HG03108 (cell line): ENCODE measurements around the gene LGR6.
"Not testable (repeated sequence)": the region's sequence is repeated elsewhere in the genome, so short reads cannot be mapped to it uniquely, and the experiment has no call there.

Experiments used
- ATAC-seq: cut with Tn5 transposase; IDR thresholded peaks from one replicate; pipeline ENCODE4 v1.9.1; 2021; ENCODE audit warnings: moderate library complexity; ENCODE audit not compliant: unreplicated experiment

The LGR6 gene

GRCh38 chr1:202159534-202160371 lies 33.8 kb upstream of the LGR6 start:
- no peak for ATAC-seq

GRCh38 chr1:202160377-202160940 lies 33.1 kb upstream of the LGR6 start, which contains the start of gene PTPN7:
Gene PTPN7, minus strand, starts transcription at chr1:202160602. Its CDS starts 1,200 bp downstream, at chr1:202159402.
- peak; percentile 34 for ATAC-seq

GRCh38 chr1:202161151-202162046 lies 32.2 kb upstream of the LGR6 start:
- no peak for ATAC-seq

- peak; percentile 32 for ATAC-seq
Measured at GRCh38 chr1:202162047-202162417, 31.6 kb upstream of the LGR6 start.

GRCh38 chr1:202162418-202163280 lies 30.9 kb upstream of the LGR6 start:
- no peak for ATAC-seq

- no peak for ATAC-seq
Measured at GRCh38 chr1:202163281-202164270, 30.0 kb upstream of the LGR6 start.

GRCh38 chr1:202164271-202165037 lies 29.1 kb upstream of the LGR6 start:
- ATAC-seq = peak; percentile 48

- no peak for ATAC-seq
Measured at GRCh38 chr1:202165267-202165941, 28.2 kb upstream of the LGR6 start.

- ATAC-seq = no peak
Measured at GRCh38 chr1:202165942-202166843, 27.4 kb upstream of the LGR6 start.

GRCh38 chr1:202167054-202167453 lies 26.5 kb upstream of the LGR6 start:
- not testable (repeated sequence) for ATAC-seq

- ATAC-seq = no peak
Measured at GRCh38 chr1:202167708-202168415, 25.7 kb upstream of the LGR6 start.

- ATAC-seq = no peak
Measured at GRCh38 chr1:202168861-202169260, 24.7 kb upstream of the LGR6 start.

GRCh38 chr1:202170726-202171125 lies 22.9 kb upstream of the LGR6 start:
- ATAC-seq = no peak

- ATAC-seq = no peak
Measured at GRCh38 chr1:202171292-202172014, 22.1 kb upstream of the LGR6 start.

GRCh38 chr1:202172015-202172355 lies 21.6 kb upstream of the LGR6 start:
- ATAC-seq = no peak

- no peak for ATAC-seq
Measured at GRCh38 chr1:202173993-202174392, 19.6 kb upstream of the LGR6 start.
